Epidermal melanocyte (primary cell): Measurements from ENCODE around the gene IL13RA1.
"Not testable (repeated sequence)": the region's sequence is repeated elsewhere in the genome, so short reads cannot be mapped to it uniquely, and the experiment has no call there.

Experiments
- DNase-seq: peaks from one replicate; pipeline ENCODE4 v3.0.0; 2011; ENCODE audit warnings: low spot score; ENCODE audit not compliant: insufficient read length

The IL13RA1 gene

GRCh38 chrX:118726887-118727685 is at the start of gene IL13RA1:
IL13RA1 (plus strand) TSS chrX:118727606; CDS start chrX:118727639, 33 bp downstream.
- DNase-seq: peak; percentile 55

GRCh38 chrX:118679290-118679689 is 48.1 kb upstream of the IL13RA1 start:
- DNase-seq: no peak

GRCh38 chrX:118682258-118683014 is 45.0 kb upstream of the IL13RA1 start:
- no peak for DNase-seq

GRCh38 chrX:118685393-118685792 is 42.0 kb upstream of the IL13RA1 start:
- DNase-seq: no peak

- DNase-seq: no peak
These were observed 38.5 kb upstream of the IL13RA1 start for GRCh38 chrX:118688935-118689334.

- DNase-seq: no peak
These were observed 33.6 kb upstream of the IL13RA1 start for GRCh38 chrX:118693843-118694242.

GRCh38 chrX:118694638-118695037 is 32.8 kb upstream of the IL13RA1 start:
- no peak for DNase-seq

GRCh38 chrX:118698516-118699170 is 28.8 kb upstream of the IL13RA1 start:
- no peak for DNase-seq

- DNase-seq: no peak
These were observed 24.7 kb upstream of the IL13RA1 start for GRCh38 chrX:118702741-118703140.

GRCh38 chrX:118706681-118707080 is 20.7 kb upstream of the IL13RA1 start:
- DNase-seq: no peak

- DNase-seq: no peak
These were observed 12.9 kb upstream of the IL13RA1 start for GRCh38 chrX:118714521-118714920.

- DNase-seq: not testable (repeated sequence)
These were observed 11.5 kb upstream of the IL13RA1 start for GRCh38 chrX:118715917-118716316.

- DNase-seq: not testable (repeated sequence)
These were observed 10.6 kb upstream of the IL13RA1 start for GRCh38 chrX:118716833-118717232.

- DNase-seq: no peak
These were observed 9.6 kb upstream of the IL13RA1 start for GRCh38 chrX:118717678-118718391.

- no peak for DNase-seq
These were observed 8.7 kb upstream of the IL13RA1 start for GRCh38 chrX:118718737-118719136.

GRCh38 chrX:118720058-118720707 is 7.2 kb upstream of the IL13RA1 start:
- no peak for DNase-seq

GRCh38 chrX:118723376-118723775 is 4.0 kb upstream of the IL13RA1 start:
- no peak for DNase-seq

- no peak for DNase-seq
These were observed 3.0 kb upstream of the IL13RA1 start for GRCh38 chrX:118724365-118724764.

- DNase-seq: no peak
These were observed 2.6 kb upstream of the IL13RA1 start for GRCh38 chrX:118724775-118725174.

- DNase-seq: no peak
These were observed 1.0 kb upstream of the IL13RA1 start for GRCh38 chrX:118726396-118726795.
